HepG2 (cell line): ENCODE measurements around the gene GPATCH8. TPM values are rescaled to one million over a fixed set of nuclear protein-coding genes. Genes with fewer than 3 reads are reported as not detected.

ENCODE experiments used
- ARNTL ChIP-seq: sonication (generic); formaldehyde crosslinking; IDR thresholded peaks from 2 replicates; pipeline ENCODE4 v1.4.0; 2020; ENCODE audit warnings: mild to moderate bottlenecking, missing genetic modification reagents
- CEBPG ChIP-seq: IDR thresholded peaks from 2 replicates; pipeline ENCODE4 v1.6.1; 2016
- CREB3 ChIP-seq: sonication (generic); formaldehyde crosslinking; IDR thresholded peaks from 2 replicates; pipeline ENCODE4 v1.5.0; 2020; ENCODE audit warnings: missing genetic modification reagents
- GATA4 ChIP-seq: sonication (generic); IDR thresholded peaks from 2 replicates; pipeline ENCODE4 v1.6.1; 2016; ENCODE audit warnings: antibody characterized with exemption, low read depth, borderline replicate concordance
- HHEX ChIP-seq: IDR thresholded peaks from 2 replicates; pipeline ENCODE4 v1.6.1; 2016; ENCODE audit warnings: control low read depth
- HNRNPUL1 ChIP-seq: fragments of 200-400 bp; formaldehyde crosslinking; IDR thresholded peaks from 2 replicates; pipeline ENCODE4 v1.6.1; 2017; ENCODE audit warnings: low read depth, mild to moderate bottlenecking, low read length, moderate library complexity
- KDM3A ChIP-seq: IDR thresholded peaks from 2 replicates; pipeline ENCODE4 v1.6.1; 2018; ENCODE audit warnings: low read depth, missing compliant biosample characterization
- MBD4 ChIP-seq: IDR thresholded peaks from 2 replicates; pipeline ENCODE4 v1.6.1; 2012; ENCODE audit warnings: low read length, inconsistent platforms, borderline replicate concordance
- SP2 ChIP-seq: sonication (generic); formaldehyde crosslinking; IDR thresholded peaks from 2 replicates; pipeline ENCODE4 v1.5.1; 2020; ENCODE audit warnings: mild to moderate bottlenecking, missing genetic modification reagents
- THAP7 ChIP-seq: sonication (generic); formaldehyde crosslinking; IDR thresholded peaks from 2 replicates; pipeline ENCODE4 v1.8.1; 2023; ENCODE audit warnings: mild to moderate bottlenecking, missing genetic modification reagents
- TRIM22 ChIP-seq: fragments of 450-650 bp; IDR thresholded peaks from 2 replicates; pipeline ENCODE4 v1.6.1; 2017
- ZIK1 ChIP-seq: sonication (generic); formaldehyde crosslinking; IDR thresholded peaks from 2 replicates; pipeline ENCODE4 v1.5.0; 2020; ENCODE audit warnings: mild to moderate bottlenecking, low read depth, missing genetic modification reagents, borderline replicate concordance
- ZNF225 ChIP-seq: sonication (generic); formaldehyde crosslinking; IDR thresholded peaks from 2 replicates; pipeline ENCODE4 v1.4.0; 2020; ENCODE audit warnings: mild to moderate bottlenecking, missing genetic modification reagents
- ZNF230 ChIP-seq: sonication (generic); formaldehyde crosslinking; IDR thresholded peaks from 2 replicates; pipeline ENCODE4 v1.4.0; 2020; ENCODE audit warnings: mild to moderate bottlenecking, missing genetic modification reagents
- ZNF281 ChIP-seq: sonication (generic); formaldehyde crosslinking; IDR thresholded peaks from 2 replicates; pipeline ENCODE4 v1.4.0; 2020; ENCODE audit warnings: missing genetic modification reagents, borderline replicate concordance
- ZNF383 ChIP-seq: sonication (generic); formaldehyde crosslinking; IDR thresholded peaks from 2 replicates; pipeline ENCODE4 v1.4.0; 2020; ENCODE audit warnings: missing genetic modification reagents, mild to moderate bottlenecking, borderline replicate concordance
- ZNF501 ChIP-seq: sonication (generic); formaldehyde crosslinking; IDR thresholded peaks from 2 replicates; pipeline ENCODE4 v1.5.1; 2020; ENCODE audit warnings: mild to moderate bottlenecking, moderate library complexity, missing genetic modification reagents
- ZNF746 ChIP-seq: sonication (generic); formaldehyde crosslinking; IDR thresholded peaks from 2 replicates; pipeline ENCODE4 v1.8.0; 2022; ENCODE audit warnings: mild to moderate bottlenecking, missing genetic modification reagents
- ZNF800 ChIP-seq: sonication (generic); formaldehyde crosslinking; IDR thresholded peaks from 2 replicates; pipeline ENCODE4 v1.4.0; 2020; ENCODE audit warnings: missing genetic modification reagents
- ZNF891 ChIP-seq: sonication (generic); formaldehyde crosslinking; IDR thresholded peaks from 2 replicates; pipeline ENCODE4 v1.5.0; 2020; ENCODE audit warnings: mild to moderate bottlenecking, missing genetic modification reagents
- polyA plus RNA-seq, 8 experiments: library from polyadenylated mRNA; depleted of rRNA in 3 of 8; stranded (reverse) in 7 of 8; unstranded in 1 of 8; fragments of >200 nt; fragmentation: Illumina TruSeq in 4 of 8; extraction: Trizol in 4 of 8; gene quantifications; 2 replicates each; pipeline versions ENCODE4 v1.2.1 to v1.2.3, GENCODE V29; 2011 to 2016; ENCODE audit warnings: low read depth in 4 of 8, missing spikeins in 1 of 8, mixed read lengths in 1 of 8; ENCODE audit not compliant: insufficient read depth in 1 of 8
- total RNA-seq, 5 experiments: library from RNA; depleted of rRNA; stranded (reverse); fragments of >200 nt; fragmentation: Illumina TruSeq; extraction: Trizol; gene quantifications; 2 replicates each; pipeline ENCODE4 v1.2.3, GENCODE V29; 2016; ENCODE audit warnings: low read depth in 1 of 5

GPATCH8 gene
- total and polyA plus RNA-seq, 2 of the 13 experiments (the other 11 are each of a cell fraction or from before 2014, with no cell fraction given) = 20.7 to 21.5 TPM

GRCh38 chr17:44533533-44534246 is 30.5 kb upstream of the GPATCH8 start (continued):
- TF ChIP-seq ZNF800 (no peak), HNRNPUL1 (no peak), TRIM22 (no peak), ZNF501 (peak; percentile 83; the same call in 1 of the 2 replicates), THAP7 (no peak), CREB3 (CRISPR knock-in tag) (no peak), ARNTL (CRISPR knock-in tag) (0 out of 2 replicates have a peak, but pooled peaks have one; percentile 52), HHEX (CRISPR knock-in tag) (0 out of 2 replicates have a peak, but pooled peaks have one; percentile 23), ZNF383 (CRISPR knock-in tag) (no peak), GATA4 (no peak), ZNF281 (CRISPR knock-in tag) (no peak), CEBPG (CRISPR knock-in tag) (peak; percentile 62), KDM3A (CRISPR knock-in tag) (peak; percentile 95), ZNF225 (CRISPR knock-in tag) (peak; percentile 79; the same call in 1 of the 2 replicates), SP2 (CRISPR knock-in tag) (no peak), ZNF230 (CRISPR knock-in tag) (no peak), ZNF891 (peak; percentile 82; the same call in 1 of the 2 replicates), ZIK1 (CRISPR knock-in tag) (no peak), ZNF746 (CRISPR knock-in tag) (no peak), MBD4 (no peak)
